ENCODE results near the gene PLEKHO1. TPM values are rescaled to one million over a fixed set of nuclear protein-coding genes. Genes with fewer than 3 reads are reported as not detected.

The PLEKHO1 gene
- total and polyA plus RNA-seq, 2 of the 4 experiments (the other 2 are of a cell fraction): 51.4 to 56.0 TPM

- no TSS peak for BruUV-seq (replicated peaks)
- H3K4ac ChIP-seq (ENCODE audit: low read depth, low read length): no peak overlapping the region
- H4K91ac ChIP-seq (ENCODE audit: insufficient read depth, low read depth, low read length): no peak overlapping the region
- no peak overlapping the region for H2AK5ac ChIP-seq (ENCODE audit: low read depth, low read length)
- no peak overlapping the region for H2AFZ ChIP-seq (replicated peaks; ENCODE audit: low read length, poor library complexity)
- no peak overlapping the region for H3K4me2 ChIP-seq (ENCODE audit: low read depth, low read length)
- H3K18ac ChIP-seq (ENCODE audit: low read depth, low read length): no peak overlapping the region
- no peak overlapping the region for H2BK20ac ChIP-seq (ENCODE audit: low read depth, low read length)
- H3K23ac ChIP-seq (ENCODE audit: low read depth, low read length): no peak overlapping the region
- TF ChIP-seq RFX5 (IDR thresholded peaks at IDR 0.05; ENCODE audit: low read depth, low read length) (no peak), NFE2L2 (IDR thresholded peaks at IDR 0.05; ENCODE audit: low read depth, low read length) (no peak), CTCF (conservative IDR thresholded peaks at IDR 0.05; ENCODE audit: low read depth, low read length) (no peak), MXI1 (IDR thresholded peaks at IDR 0.05; ENCODE audit: borderline replicate concordance, low read depth, low read length) (no peak), MAZ (IDR thresholded peaks at IDR 0.05; ENCODE audit: borderline replicate concordance, low read depth, low read length) (no peak), CEBPB (IDR thresholded peaks at IDR 0.05; ENCODE audit: low read depth, low read length) (no peak), POLR2A (IDR thresholded peaks at IDR 0.05; ENCODE audit: low read depth, low read length) (no peak), MAFK (IDR thresholded peaks at IDR 0.05; ENCODE audit: low read depth, low read length) (no peak), CHD1 (IDR thresholded peaks at IDR 0.05; ENCODE audit: low read depth, low read length) (no peak), RCOR1 (IDR thresholded peaks at IDR 0.05; ENCODE audit: insufficient replicate concordance, low read length) (no peak), USF2 (IDR thresholded peaks at IDR 0.05; ENCODE audit: low read depth, low read length) (no peak), FOS (IDR thresholded peaks at IDR 0.05; ENCODE audit: low read depth, low read length) (no peak)
- ATAC-seq (ENCODE audit: low read depth) (no peak), DNase-seq (no peak)
- H3K14ac ChIP-seq (replicated peaks; ENCODE audit: low read depth, low read length): no peak overlapping the region
- ChIA-PET CTCF (interaction anchor here (1.1 kb wide), 1 partner anchor 9 kb away, joined by 5 read pairs; no protein-coding TSS in a partner anchor), POLR2A (ENCODE audit: unreplicated experiment) (no interaction called here)
- H4K5ac ChIP-seq (ENCODE audit: low read depth, low read length): no peak overlapping the region
- peaks cover 0 to 7% of the 10 kb centered on the region in 2 experiments; a peak in 3 of 4 replicates for H3K79me1 ChIP-seq (ENCODE audit: low read depth in 1 of 2, low read length in 2 of 2)
- no peaks in the 10 kb centered on the region for H3K9me3 ChIP-seq (ENCODE audit: control insufficient read depth, insufficient read depth, low read length)
- in situ Hi-C loops (cut with MboI; ENCODE audit: low sequenced_read_pairs): no loop called here
- no peaks in the 10 kb centered on the region for H3K27me3 ChIP-seq (ENCODE audit: control insufficient read depth, insufficient read depth, low read length)
- peaks cover 2% of the 10 kb centered on the region for H3K4me1 ChIP-seq (ENCODE audit: control insufficient read depth, insufficient read depth, low read length)
- no peak overlapping the region for H3K27ac ChIP-seq (ENCODE audit: insufficient read depth, low read length)
- intact Hi-C loops (cut with micrococcal nuclease): no loop called here
- dilution Hi-C loops (cut with HindIII; ENCODE audit: low sequenced_read_pairs, unreplicated experiment): no loop called here
- H3K4me3 ChIP-seq (ENCODE audit: insufficient read depth, low read depth, low read length): no peak overlapping the region
- H2BK15ac ChIP-seq (ENCODE audit: low read depth, low read length): no peak overlapping the region
- H3K9ac ChIP-seq (ENCODE audit: low read depth, low read length): no peak overlapping the region
- H4K8ac ChIP-seq (ENCODE audit: low read depth in 2 of 2, low read length in 2 of 2): no peak overlapping the region
- no peak overlapping the region for H2AK9ac ChIP-seq (replicated peaks; ENCODE audit: low read depth, low read length, poor library complexity)
- H3K56ac ChIP-seq (ENCODE audit: extremely low read depth, insufficient read depth, low read length): no peak overlapping the region
- H4K20me1 ChIP-seq (ENCODE audit: insufficient read depth, low read length): no peaks in the 10 kb centered on the region
- 0 out of 2 replicates have a peak, but pooled peaks cover 2% of the 10 kb centered on the region for H3K36me3 ChIP-seq (ENCODE audit: control insufficient read depth, insufficient read depth, low read length)
- H2BK5ac ChIP-seq (ENCODE audit: low read depth, low read length, poor library complexity, severe bottlenecking): no peak overlapping the region
- H2BK120ac ChIP-seq (ENCODE audit: low read depth, low read length): no peak overlapping the region
- no peaks in the 10 kb centered on the region for H3K9me1 ChIP-seq (ENCODE audit: insufficient read depth, low read length)
Measured at GRCh38 chr1:150127464-150127863, 22.3 kb upstream of the PLEKHO1 start.
